ENCODE results near the gene C15orf40.

GRCh38 chr15:82993144-82993543 is 18.3 kb downstream of the C15orf40 start:
- TF ChIP-seq CTCF (IDR thresholded peaks at IDR 0.05; ENCODE audit: low read depth, low read length): no peak
- TF ChIP-seq EZH2phosphoT487 (IDR thresholded peaks at IDR 0.05; ENCODE audit: low read depth): no peak
